ENCODE results near the gene PPP2R5E. TPM values are rescaled to one million over a fixed set of nuclear protein-coding genes. Genes with fewer than 3 reads are reported as not detected.

Gene PPP2R5E
- total RNA-seq, 1 experiment from 2014 or later, result 45.0 TPM

- Histone ChIP-seq H4K20me1 (ENCODE audit: insufficient read depth) (peaks cover 5% of the 10 kb centered on the region), H2AFZ (ENCODE audit: low read depth, low read length, poor library complexity, severe bottlenecking) (no peak overlapping the region), H3K27me3 (ENCODE audit: insufficient read depth, low read length) (no peaks in the 10 kb centered on the region), H3K4me2 (ENCODE audit: low read length) (no peak overlapping the region), H3K9me3 (ENCODE audit: control insufficient read depth in 1 of 2, insufficient read depth in 1 of 2, low read depth in 1 of 2, low read length in 2 of 2) (no peaks in the 10 kb centered on the region), H3K4me3 (replicated peaks in 1 of 2; ENCODE audit: low read depth in 1 of 2, low read length in 2 of 2) (no peak overlapping the region), H3K9ac (ENCODE audit: low read length) (no peak overlapping the region), H3K36me3 (ENCODE audit: control insufficient read depth in 1 of 2, insufficient read depth in 2 of 2, low read length in 2 of 2) (no peaks in the 10 kb centered on the region), H3K4me1 (ENCODE audit: control insufficient read depth in 1 of 2, insufficient read depth in 2 of 2, low read length in 2 of 2) (peaks cover 2 to 5% of the 10 kb centered on the region in 2 experiments; a peak in 1 of 4 replicates), H3K9me2 (ENCODE audit: insufficient read depth) (no peaks in the 10 kb centered on the region), H3K79me2 (ENCODE audit: insufficient read depth, low read length) (peaks cover 74% of the 10 kb centered on the region), H3K27ac (ENCODE audit: low read depth, low read length) (no peak overlapping the region)
- intact Hi-C loops (cut with micrococcal nuclease), result no loop called here
- POLR2A ChIA-PET, result no interaction called here
- no peak for TF ChIP-seq REST (IDR thresholded peaks at IDR 0.05; ENCODE audit: low read depth)
- TF ChIP-seq POLR2A (IDR thresholded peaks at IDR 0.05; ENCODE audit: borderline replicate concordance, extremely low read depth, insufficient read depth, insufficient read length), result no peak
- TF ChIP-seq SP1 (IDR thresholded peaks at IDR 0.05; ENCODE audit: low read depth), result no peak
- TF ChIP-seq SRF (IDR thresholded peaks at IDR 0.05; ENCODE audit: low read depth), result no peak
- no peak for TF ChIP-seq FOSL1 (IDR thresholded peaks at IDR 0.05; ENCODE audit: low read depth)
- TF ChIP-seq JUND (IDR thresholded peaks at IDR 0.05), result no peak
- no peak for TF ChIP-seq TCF7L2 (IDR thresholded peaks at IDR 0.05; ENCODE audit: borderline replicate concordance, extremely low read depth, insufficient read depth, insufficient read length)
- no peak for TF ChIP-seq SIN3A (IDR thresholded peaks at IDR 0.05; ENCODE audit: low read depth)
- no peak for TF ChIP-seq CTCF (IDR thresholded peaks at IDR 0.05 in 2 of 3, conservative IDR thresholded peaks at IDR 0.05 in 1 of 3; ENCODE audit: borderline replicate concordance in 1 of 3, insufficient read depth in 1 of 3, low read depth in 2 of 3, low read length in 2 of 3)
- TF ChIP-seq ZNF274 (IDR thresholded peaks at IDR 0.05; ENCODE audit: low read depth, low read length), result no peak
- TF ChIP-seq EZH2phosphoT487 (IDR thresholded peaks at IDR 0.05; ENCODE audit: borderline replicate concordance), result no peak
- no peak for TF ChIP-seq ELF1 (IDR thresholded peaks at IDR 0.05; ENCODE audit: borderline replicate concordance, low read depth)
- TF ChIP-seq EGR1 (IDR thresholded peaks at IDR 0.05; ENCODE audit: low read depth), result no peak
- TF ChIP-seq CEBPB (IDR thresholded peaks at IDR 0.05; ENCODE audit: low read depth), result no peak
- no peak for TF ChIP-seq EZH2 (IDR thresholded peaks at IDR 0.05)
- no peak for TF ChIP-seq RAD21 (IDR thresholded peaks at IDR 0.05; ENCODE audit: low read depth)
- TF ChIP-seq POLR2AphosphoS5 (IDR thresholded peaks at IDR 0.05; ENCODE audit: low read depth, low read length), result no peak
- no peak for TF ChIP-seq MAX (IDR thresholded peaks at IDR 0.05)
- BruUV-seq (replicated peaks), result no TSS peak
- RAD21 ChIA-PET (ENCODE audit: low non-redundant PET in 1 of 2, low total read pairs in 2 of 2, uncharacterized antibody in 2 of 2, unreplicated experiment in 2 of 2), result no interaction called here
- ATAC-seq, result no peak
- no peak for DNase-seq (ENCODE audit: low read depth, low spot score)
- CTCF ChIA-PET, result no interaction called here
These were observed 43.4 kb downstream of the PPP2R5E start for GRCh38 chr14:63499701-63500250.
